Thyroid gland (tissue), 4 donors: ENCODE data around the gene WNT10A. TPM values are rescaled to one million over a fixed set of nuclear protein-coding genes. Genes with fewer than 3 reads are reported as not detected.

Experiments
- DNase-seq, 2 donors: peaks; one replicate each; pipeline ENCODE4 v3.0.0-alpha.2; 2019
- H3K27ac ChIP-seq, 3 donors: fragments of 200-600 bp; sonication (generic); 1 replicate in 2 of 3; 2 replicates in 1 of 3; pipeline ENCODE4 v1.5.1; 2016 to 2019; ENCODE audit warnings: mild to moderate bottlenecking in 1 of 3, moderate library complexity in 1 of 3
- H3K27me3 ChIP-seq: fragments of 200-600 bp; sonication (generic); one replicate; pipeline ENCODE4 v1.5.1; 2019
- H3K36me3 ChIP-seq, 2 donors: fragments of 200-600 bp; sonication (generic); one replicate each; pipeline ENCODE4 v1.5.1; 2016 to 2019
- H3K4me1 ChIP-seq, 2 donors: fragments of 200-600 bp; sonication (generic); one replicate each; pipeline ENCODE4 v1.5.1; 2017 to 2019
- H3K4me3 ChIP-seq, 3 donors: fragments of 200-600 bp; sonication (generic); replicated peaks in 1 of 3; 1 replicate in 2 of 3; 2 replicates in 1 of 3; pipeline ENCODE4 v1.5.1; 2016; ENCODE audit warnings: mild to moderate bottlenecking in 1 of 3
- H3K9me3 ChIP-seq: fragments of 200-600 bp; sonication (generic); one replicate; pipeline ENCODE4 v1.5.1; 2017
- CTCF ChIP-seq, 6 experiments: fragments of 200-600 bp in 3 of 6; fragments of 450-650 bp in 3 of 6; sonication (generic) in 3 of 6; IDR thresholded peaks; one replicate each; pipeline ENCODE4 v1.5.1; 2016 to 2019; ENCODE audit warnings: antibody characterized with exemption in 6 of 6, mild to moderate bottlenecking in 2 of 6, inconsistent platforms in 1 of 6, moderate library complexity in 1 of 6
- POLR2A ChIP-seq, 2 donors: fragments of 450-650 bp; IDR thresholded peaks; one replicate each; pipeline ENCODE4 v1.6.1; 2017; ENCODE audit warnings: antibody characterized with exemption in 2 of 2, mild to moderate bottlenecking in 2 of 2, moderate library complexity in 1 of 2
- WGBS, 2 donors: methylation state at CpG; one replicate each; pipeline ENCODE4 v1.1.5; 2017; 5-methylcytosine and 5-hydroxymethylcytosine counted together
- intact Hi-C: fragments of 100-400 bp; cut with DNase I; formaldehyde crosslinking; loops from one replicate; pipeline ENCODE4 v1.15.1; 2023
- total RNA-seq, 4 donors: library from RNA; depleted of rRNA; stranded (reverse); fragments of >200 nt; gene quantifications; one replicate each; pipeline ENCODE4 v1.2.3, GENCODE V29; 2016

The WNT10A gene
- total RNA-seq, 4 donors from 2014 or later: 0.20 TPM; not detected in 3

- no peaks in the 10 kb centered on the region for H3K9me3 ChIP-seq
- H3K4me1 ChIP-seq: peaks cover 5 to 7% of the 10 kb centered on the region in 2 donors
- H3K36me3 ChIP-seq: no peaks in the 10 kb centered on the region
- intact Hi-C loops: no loop called here
- no peak for DNase-seq
- H3K27ac ChIP-seq: no peak overlapping the region
- H3K4me3 ChIP-seq: no peak overlapping the region
- 67% methylated on average over 4 of the region's 4 CpGs; no CpG with 5 or more reads in 1 of the 2 donors for WGBS, 2 donors
- peaks cover 15% of the 10 kb centered on the region for H3K27me3 ChIP-seq
- no peak for TF ChIP-seq POLR2A (IDR thresholded peaks at IDR 0.05)
- TF ChIP-seq CTCF (IDR thresholded peaks at IDR 0.05): no peak
Measured at GRCh38 chr2:218865396-218865795, 15.3 kb upstream of the WNT10A start.

GRCh38 chr2:218865999-218866398, 14.7 kb upstream of the WNT10A start:
- 62 to 64% methylated on average over 6 of the region's 6 CpGs for WGBS, 2 donors
- no peak overlapping the region for H3K27ac ChIP-seq
- no peak for DNase-seq
- peaks cover 15% of the 10 kb centered on the region for H3K27me3 ChIP-seq
- H3K9me3 ChIP-seq: no peaks in the 10 kb centered on the region
- peaks cover 0 to 4% of the 10 kb centered on the region in 2 donors for H3K4me1 ChIP-seq
- H3K36me3 ChIP-seq: no peaks in the 10 kb centered on the region
- intact Hi-C loops: no loop called here
- H3K4me3 ChIP-seq: no peak overlapping the region
- no peak for TF ChIP-seq POLR2A (IDR thresholded peaks at IDR 0.05)
- no peak for TF ChIP-seq CTCF (IDR thresholded peaks at IDR 0.05)

- Histone ChIP-seq H3K4me1 (peaks cover 0 to 13% of the 10 kb centered on the region in 2 donors), H3K4me3 (no peak overlapping the region), H3K27me3 (peaks cover 15% of the 10 kb centered on the region), H3K9me3 (no peaks in the 10 kb centered on the region), H3K27ac (no peak overlapping the region), H3K36me3 (no peaks in the 10 kb centered on the region)
- intact Hi-C loops: no loop called here
- WGBS, 2 donors: 35 to 44% methylated on average over 6 of the region's 6 CpGs
- TF ChIP-seq POLR2A (IDR thresholded peaks at IDR 0.05): no peak
- TF ChIP-seq CTCF (IDR thresholded peaks at IDR 0.05): no peak
- no peak for DNase-seq
Measured at GRCh38 chr2:218867900-218868299, 12.8 kb upstream of the WNT10A start.

- Histone ChIP-seq H3K27ac (no peak overlapping the region), H3K27me3 (peaks cover 24% of the 10 kb centered on the region), H3K4me1 (peaks cover 3 to 17% of the 10 kb centered on the region in 2 donors), H3K36me3 (no peaks in the 10 kb centered on the region), H3K9me3 (no peaks in the 10 kb centered on the region), H3K4me3 (no peak overlapping the region)
- WGBS, 2 donors: 79 to 88% methylated on average over 9 of the region's 9 CpGs
- DNase-seq: no peak
- TF ChIP-seq POLR2A (IDR thresholded peaks at IDR 0.05) (no peak), CTCF (IDR thresholded peaks at IDR 0.05) (no peak)
- intact Hi-C loops: no loop called here
Measured at GRCh38 chr2:218869064-218869463, 11.6 kb upstream of the WNT10A start.

GRCh38 chr2:218870984-218871344, 9.7 kb upstream of the WNT10A start:
- H3K36me3 ChIP-seq: no peaks in the 10 kb centered on the region
- H3K4me1 ChIP-seq: peaks cover 3 to 17% of the 10 kb centered on the region in 2 donors
- peaks cover 25% of the 10 kb centered on the region for H3K27me3 ChIP-seq
- TF ChIP-seq CTCF (IDR thresholded peaks at IDR 0.05) (no peak), POLR2A (IDR thresholded peaks at IDR 0.05) (no peak)
- no peak overlapping the region for H3K27ac ChIP-seq
- 7% methylated on average over 3 to 8 of the region's 18 CpGs for WGBS, 2 donors
- no peaks in the 10 kb centered on the region for H3K9me3 ChIP-seq
- H3K4me3 ChIP-seq: no peak overlapping the region
- no peak for DNase-seq
- intact Hi-C loops: no loop called here
